GM21717 (cell line): ENCODE results near the gene TRABD.
"Not testable (repeated sequence)": the region's sequence is repeated elsewhere in the genome, so short reads cannot be mapped to it uniquely, and the experiment has no call there.

Experiments
- ATAC-seq: cut with Tn5 transposase; IDR thresholded peaks from one replicate; pipeline ENCODE4 v1.9.1; 2021; ENCODE audit warnings: mild to moderate bottlenecking, moderate library complexity; ENCODE audit not compliant: unreplicated experiment

The TRABD gene

GRCh38 chr22:50151571-50152537 lies 33.9 kb upstream of the TRABD start:
- no peak for ATAC-seq

- no peak for ATAC-seq
Observed at GRCh38 chr22:50153056-50153755, 32.5 kb upstream of the TRABD start.

- no peak for ATAC-seq
Observed at GRCh38 chr22:50153756-50154140, 32.0 kb upstream of the TRABD start.

- no peak for ATAC-seq
Observed at GRCh38 chr22:50157709-50158375, 27.9 kb upstream of the TRABD start.

GRCh38 chr22:50160947-50161346 lies 24.8 kb upstream of the TRABD start:
- no peak for ATAC-seq

GRCh38 chr22:50161508-50162390 lies 24.0 kb upstream of the TRABD start:
- no peak for ATAC-seq

GRCh38 chr22:50162391-50162956 lies 23.2 kb upstream of the TRABD start:
- no peak for ATAC-seq

GRCh38 chr22:50165436-50166123 lies 20.1 kb upstream of the TRABD start:
- ATAC-seq: no peak

GRCh38 chr22:50167689-50168489 lies 17.8 kb upstream of the TRABD start:
- no peak for ATAC-seq

- ATAC-seq: not testable (repeated sequence)
Observed at GRCh38 chr22:50168490-50169180, 17.1 kb upstream of the TRABD start.

GRCh38 chr22:50169181-50169759 lies 16.4 kb upstream of the TRABD start:
- ATAC-seq: no peak

- no peak for ATAC-seq
Observed at GRCh38 chr22:50169774-50170341, 15.9 kb upstream of the TRABD start.

GRCh38 chr22:50170453-50171318 lies 15.0 kb upstream of the TRABD start, which contains the start of gene PANX2:
Gene PANX2 (plus strand): TSS chr22:50170731. CDS start chr22:50170731, 0 bp downstream.
- ATAC-seq: no peak

GRCh38 chr22:50171319-50171964 lies 14.3 kb upstream of the TRABD start:
- ATAC-seq: no peak

- no peak for ATAC-seq
Observed at GRCh38 chr22:50171965-50172421, 13.7 kb upstream of the TRABD start.
